ENCODE measurements around the gene WBP2NL. TPM values are rescaled to one million over a fixed set of nuclear protein-coding genes. Genes with fewer than 3 reads are reported as not detected.
"Not testable (repeated sequence)": the region's sequence is repeated elsewhere in the genome, so short reads cannot be mapped to it uniquely, and the experiment has no call there.

WBP2NL gene, protein sequence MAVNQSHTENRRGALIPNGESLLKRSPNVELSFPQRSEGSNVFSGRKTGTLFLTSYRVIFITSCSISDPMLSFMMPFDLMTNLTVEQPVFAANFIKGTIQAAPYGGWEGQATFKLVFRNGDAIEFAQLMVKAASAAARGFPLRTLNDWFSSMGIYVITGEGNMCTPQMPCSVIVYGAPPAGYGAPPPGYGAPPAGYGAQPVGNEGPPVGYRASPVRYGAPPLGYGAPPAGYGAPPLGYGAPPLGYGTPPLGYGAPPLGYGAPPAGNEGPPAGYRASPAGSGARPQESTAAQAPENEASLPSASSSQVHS
- 1 to 10 TPM; 1.5 to 1.6 TPM for total RNA-seq

DNA sequence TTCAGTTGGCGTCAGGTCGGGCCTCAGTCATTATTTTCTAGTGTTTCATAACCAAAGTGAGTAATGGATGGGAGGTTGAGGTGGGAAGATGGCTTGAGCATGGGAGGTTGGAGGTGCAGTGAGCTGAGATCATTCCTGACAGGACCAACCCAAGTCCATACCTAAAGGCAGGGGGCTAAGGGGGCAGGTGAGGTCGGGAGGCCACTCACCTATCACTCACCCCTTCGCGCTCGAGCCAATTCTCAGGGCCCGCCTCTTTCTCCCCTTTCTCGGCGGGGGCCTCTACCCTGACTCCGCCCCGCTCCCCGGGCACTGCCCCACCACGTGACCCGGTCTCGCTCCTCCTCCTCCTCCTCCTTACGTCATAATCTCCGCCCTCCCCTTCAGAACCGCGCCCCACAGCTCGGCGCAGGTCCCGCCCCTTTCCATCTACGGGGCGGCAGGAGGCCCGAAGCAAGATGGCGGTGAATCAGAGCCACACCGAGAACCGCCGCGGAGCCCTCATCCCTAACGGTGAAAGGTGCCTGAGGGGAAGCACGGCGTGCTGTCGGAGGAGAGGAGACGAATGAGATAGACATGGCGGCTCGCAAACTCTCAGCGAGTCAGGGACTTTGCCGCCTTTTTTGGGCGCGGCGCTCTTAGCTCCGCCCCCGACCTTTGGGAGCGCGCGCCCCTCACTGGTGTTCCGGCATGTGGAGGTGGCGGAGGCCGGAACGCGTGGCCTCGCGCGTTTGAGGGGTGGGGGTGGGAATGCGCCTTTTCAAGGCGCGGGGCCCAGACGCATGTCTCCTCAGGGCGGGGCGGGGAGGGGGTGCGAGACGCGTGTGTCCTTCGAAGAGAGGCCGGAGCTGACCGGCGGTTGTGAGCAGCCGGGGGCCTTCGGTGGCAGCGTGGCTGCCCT is at the start of gene WBP2NL:
TSS of gene WBP2NL (plus strand) at position 428 of the 901 bp plus-strand sequence. CDS start at position 459, 31 bp downstream.
- Mint-ChIP-seq H3K27ac (peak within 1 kb of the TSS; percentile 95), H3K27me3 (peaks cover 8% of the 10 kb centered on the region), H3K4me1 (peaks cover 21% of the 10 kb centered on the region), H3K36me3 (ENCODE audit: low read depth) (peaks cover 8% of the 10 kb centered on the region), H3K4me3 (peak within 1 kb of the TSS; percentile 88), H3K9me3 (peaks cover 12% of the 10 kb centered on the region)
- ChIA-PET POLR2A (no interaction called here), CTCF (interaction anchor here (0.6 to 1.4 kb wide), 4 partner anchors 15 to 386 kb away, joined by 3 to 4 read pairs (median 4); partner anchors contain the start of gene CENPM)
- DNase-seq = peak; percentile 86

DNA sequence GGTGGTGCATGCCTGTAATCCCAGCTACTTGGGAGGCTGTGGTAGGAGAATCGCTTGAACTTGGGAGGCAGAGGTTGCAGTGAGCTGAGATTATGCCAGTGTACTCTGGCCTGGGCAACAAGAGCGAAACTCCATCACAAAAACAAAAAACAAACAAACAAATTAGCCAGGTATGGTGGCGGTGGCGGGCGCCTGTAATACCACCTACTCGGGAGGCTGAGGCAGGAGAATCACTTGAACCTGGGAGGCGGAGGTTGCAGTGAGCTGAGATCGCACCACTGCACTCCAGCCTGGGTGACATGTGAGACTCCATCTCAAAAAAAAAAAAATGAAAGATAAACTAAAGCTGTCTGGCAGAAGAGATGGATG is 49.7 kb upstream of the WBP2NL start:
- peaks cover 15% of the 10 kb centered on the region for H3K36me3 Mint-ChIP-seq (ENCODE audit: low read depth)

DNA sequence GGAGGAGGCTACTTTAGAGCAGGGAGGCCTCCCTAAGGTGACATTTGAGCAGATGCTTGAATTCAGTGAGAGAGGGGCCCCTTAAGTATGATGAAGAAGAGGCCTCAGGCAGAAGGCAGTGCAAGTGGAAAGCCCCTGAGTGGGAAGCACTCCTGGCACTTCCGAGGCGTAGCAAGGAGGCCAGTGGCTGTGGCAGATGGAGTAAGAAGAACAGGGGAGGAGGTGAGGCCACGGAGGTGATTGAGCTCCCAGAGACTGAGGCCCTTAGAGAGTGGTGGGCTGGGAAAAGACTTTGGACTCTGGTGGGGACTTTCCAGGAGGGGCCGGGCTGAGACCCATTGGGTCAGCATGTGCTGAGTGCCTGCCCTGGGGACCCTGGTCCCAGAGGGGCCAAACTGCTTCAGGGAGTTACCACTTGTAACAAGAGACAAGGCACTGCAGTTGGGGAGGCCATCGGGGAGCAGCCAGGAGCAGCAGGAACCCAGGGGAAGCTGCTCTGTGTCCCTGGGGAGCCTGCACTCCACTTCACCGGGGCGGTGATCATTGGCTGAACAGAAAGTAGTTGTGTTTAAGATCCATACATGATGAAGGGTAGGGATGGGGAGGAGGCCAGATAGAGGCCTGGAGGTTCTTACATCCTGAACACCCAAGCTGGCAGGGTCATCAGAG is 49.2 kb upstream of the WBP2NL start:
- Mint-ChIP-seq H3K27me3 (no peaks in the 10 kb centered on the region), H3K9me3 (no peaks in the 10 kb centered on the region), H3K27ac (peak overlapping the region; percentile 70), H3K4me3 (no peak overlapping the region), H3K36me3 (ENCODE audit: low read depth) (peaks cover 14% of the 10 kb centered on the region), H3K4me1 (peaks cover 31% of the 10 kb centered on the region)
- ChIA-PET POLR2A (interaction anchor here (0.6 kb wide), 1 partner anchor 329 kb away, joined by 3 read pairs; the partner anchor contains the start of gene DESI1), CTCF (interaction anchor here (0.5 to 1.7 kb wide), 5 partner anchors 9 to 486 kb away, joined by 3 to 5 read pairs (median 4); no protein-coding TSS in a partner anchor)
- DNase-seq = no peak

More for the DNA sequence above, 49.7 kb upstream of the WBP2NL start:
- ChIA-PET CTCF (interaction anchor here (0.6 to 1.4 kb wide), 5 partner anchors 9 to 781 kb away, joined by 3 to 5 read pairs (median 3); no protein-coding TSS in a partner anchor), POLR2A (interaction anchor here (0.6 kb wide), 1 partner anchor 328 kb away, joined by 3 read pairs; the partner anchor contains the start of gene DESI1)
- not testable (repeated sequence) for DNase-seq, H3K9me3 Mint-ChIP-seq, H3K4me3 Mint-ChIP-seq, H3K27me3 Mint-ChIP-seq, H3K27ac Mint-ChIP-seq
- peaks cover 34% of the 10 kb centered on the region for H3K4me1 Mint-ChIP-seq

DNA sequence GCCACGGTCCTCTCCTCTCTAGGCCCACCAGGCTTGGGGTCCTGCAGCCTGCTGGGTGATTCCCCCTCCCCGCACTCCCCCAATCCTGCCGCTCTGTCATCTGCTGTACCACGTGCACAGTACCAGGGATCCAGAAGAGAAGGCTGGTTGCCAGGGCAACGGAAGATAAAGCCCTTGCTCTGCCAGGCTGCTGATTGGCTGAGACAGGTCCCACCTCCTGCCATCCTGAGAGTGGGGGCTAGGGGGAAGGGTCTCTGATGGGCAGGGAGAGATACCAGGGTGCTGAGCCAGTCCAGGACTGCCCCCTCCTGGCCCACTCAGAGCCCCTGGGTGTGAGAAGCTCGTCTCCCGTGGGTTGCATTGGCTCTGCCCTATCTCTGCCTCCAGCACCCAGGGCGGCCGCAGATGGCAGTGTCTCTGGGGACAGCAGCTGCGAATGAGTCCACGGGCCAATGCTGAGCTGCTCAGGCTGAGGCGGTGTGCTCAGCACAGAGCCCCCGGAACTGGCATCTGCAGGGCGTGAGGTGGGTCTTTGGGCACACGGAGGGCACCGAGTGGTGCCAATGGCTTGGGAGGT is 46.6 kb upstream of the WBP2NL start, which contains the start of gene SMIM45:
TSS of gene SMIM45 (plus strand) at position 253 of the 577 bp plus-strand sequence.
- DNase-seq = no peak
- POLR2A ChIA-PET = no interaction called here
- CTCF ChIA-PET = interaction anchor here (0.5 to 1.6 kb wide), 4 partner anchors 11 to 674 kb away, joined by 3 to 7 read pairs (median 4); no protein-coding TSS in a partner anchor
- Mint-ChIP-seq H3K27ac (no peak within 1 kb of the TSS), H3K4me1 (peaks cover 19% of the 10 kb centered on the region), H3K4me3 (no peak within 1 kb of the TSS), H3K27me3 (no peaks in the 10 kb centered on the region), H3K36me3 (ENCODE audit: low read depth) (no peaks in the 10 kb centered on the region), H3K9me3 (no peaks in the 10 kb centered on the region)

DNA sequence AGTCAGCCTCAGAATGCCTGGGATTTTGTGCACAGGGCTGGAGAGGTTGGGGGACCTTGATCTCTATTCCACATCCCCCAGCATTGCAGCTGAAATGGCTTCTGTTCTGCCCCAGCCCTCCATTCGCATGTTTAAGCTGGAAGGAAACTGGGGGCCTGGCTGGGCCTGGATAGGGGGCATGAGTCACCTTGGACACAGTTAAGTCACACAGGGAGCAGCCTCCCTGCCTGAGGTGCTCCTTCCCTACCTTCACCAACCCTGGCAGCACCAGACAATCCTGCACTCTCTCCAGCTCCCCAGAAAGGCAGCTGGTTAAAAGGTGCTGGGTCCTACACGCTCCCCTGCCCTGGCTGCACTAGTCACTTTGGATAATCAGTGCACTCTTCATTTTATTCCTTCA is 45.9 kb upstream of the WBP2NL start:
- no peaks in the 10 kb centered on the region for H3K36me3 Mint-ChIP-seq (ENCODE audit: low read depth)
- no peaks in the 10 kb centered on the region for H3K9me3 Mint-ChIP-seq
- H3K4me3 Mint-ChIP-seq = no peak overlapping the region
- no peak overlapping the region for H3K27ac Mint-ChIP-seq
- no peak for DNase-seq
- H3K4me1 Mint-ChIP-seq = peaks cover 15% of the 10 kb centered on the region
- ChIA-PET POLR2A (no interaction called here), CTCF (interaction anchor here (0.8 to 1.6 kb wide), 2 partner anchors 11 to 368 kb away, joined by 3 to 7 read pairs; no protein-coding TSS in a partner anchor)
- no peaks in the 10 kb centered on the region for H3K27me3 Mint-ChIP-seq

DNA sequence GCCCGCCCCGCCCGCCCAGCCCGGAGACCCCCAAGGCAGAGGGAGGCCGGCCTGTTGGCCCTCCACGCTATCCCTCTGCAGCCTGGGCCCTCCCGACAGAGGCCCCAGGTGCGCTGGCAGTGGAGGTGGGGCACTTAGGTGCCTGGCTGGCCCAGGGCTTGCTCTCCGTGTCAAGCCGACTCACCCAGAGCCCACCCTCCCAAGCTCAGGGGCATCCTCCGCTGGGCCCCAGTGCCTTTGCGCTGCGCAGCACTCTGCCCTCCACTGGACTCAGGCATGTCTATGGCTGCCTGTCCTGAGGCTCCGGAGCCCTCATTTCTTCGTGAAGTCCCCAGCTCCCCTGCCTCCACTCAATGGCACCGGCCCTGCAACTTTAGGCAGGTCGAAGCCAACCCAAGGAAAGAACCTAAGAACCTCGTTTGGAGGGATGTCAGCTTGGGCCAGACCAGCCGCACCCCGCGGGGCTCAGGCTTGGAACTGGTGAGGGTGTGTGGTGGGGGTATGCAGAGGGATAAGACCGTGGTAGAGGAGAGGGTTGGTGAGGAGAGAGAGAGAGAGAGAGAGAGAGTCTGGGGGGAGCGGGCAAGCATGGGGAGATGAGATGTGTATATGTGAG is 40.5 kb upstream of the WBP2NL start:
- H3K27me3 Mint-ChIP-seq = no peaks in the 10 kb centered on the region
- H3K9me3 Mint-ChIP-seq = no peaks in the 10 kb centered on the region
- ChIA-PET CTCF (interaction anchor here (0.6 to 1.3 kb wide), 8 partner anchors 9 to 506 kb away, joined by 3 to 6 read pairs (median 4); partner anchors contain the start of gene CENPM), POLR2A (no interaction called here)
- no peaks in the 10 kb centered on the region for H3K36me3 Mint-ChIP-seq (ENCODE audit: low read depth)
- H3K4me3 Mint-ChIP-seq = no peak overlapping the region
- H3K27ac Mint-ChIP-seq = no peak overlapping the region
- H3K4me1 Mint-ChIP-seq = peaks cover 3% of the 10 kb centered on the region
- DNase-seq = no peak

DNA sequence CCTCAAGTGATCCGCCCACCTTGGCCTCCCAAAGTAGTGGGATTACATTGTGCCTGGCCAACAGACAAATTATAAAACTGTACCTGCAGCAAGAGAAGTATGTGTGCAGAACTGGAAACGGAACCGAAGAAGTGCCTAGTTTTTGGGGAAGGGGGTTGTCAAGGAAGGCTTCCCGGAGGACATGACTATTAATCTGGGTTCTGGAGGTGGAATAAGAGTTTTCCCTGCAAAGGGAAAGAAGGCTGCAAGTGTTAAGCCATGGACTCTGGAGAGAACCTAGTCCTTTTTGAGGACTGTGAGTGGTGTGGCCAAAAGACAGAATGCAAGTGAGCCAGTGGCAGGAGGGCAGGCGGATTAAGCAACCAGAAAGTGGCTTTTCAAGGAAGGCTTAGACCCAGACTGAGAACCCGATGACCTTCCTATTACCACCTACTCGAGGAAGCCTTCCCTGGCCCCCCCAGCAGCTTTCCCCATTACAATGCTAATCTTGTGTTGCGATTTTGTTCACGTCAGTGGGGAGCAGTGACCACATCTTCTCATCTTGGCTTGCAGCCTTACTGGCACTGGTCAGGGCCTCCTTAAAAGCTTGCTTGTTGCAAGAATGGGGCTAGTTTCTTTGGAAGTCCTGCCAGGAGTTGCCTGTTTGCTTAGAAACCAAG is 35.0 kb upstream of the WBP2NL start:
- DNase-seq = no peak
- H3K27me3 Mint-ChIP-seq = no peaks in the 10 kb centered on the region
- ChIA-PET POLR2A (no interaction called here), CTCF (interaction anchor here (1.0 to 1.9 kb wide), 3 partner anchors 127 to 480 kb away, joined by 3 to 5 read pairs (median 4); partner anchors contain the start of gene NDUFA6)
- H3K27ac Mint-ChIP-seq = no peak overlapping the region
- H3K4me1 Mint-ChIP-seq = peaks cover 5% of the 10 kb centered on the region
- no peak overlapping the region for H3K4me3 Mint-ChIP-seq
- H3K36me3 Mint-ChIP-seq (ENCODE audit: low read depth) = no peaks in the 10 kb centered on the region
- no peaks in the 10 kb centered on the region for H3K9me3 Mint-ChIP-seq

DNA sequence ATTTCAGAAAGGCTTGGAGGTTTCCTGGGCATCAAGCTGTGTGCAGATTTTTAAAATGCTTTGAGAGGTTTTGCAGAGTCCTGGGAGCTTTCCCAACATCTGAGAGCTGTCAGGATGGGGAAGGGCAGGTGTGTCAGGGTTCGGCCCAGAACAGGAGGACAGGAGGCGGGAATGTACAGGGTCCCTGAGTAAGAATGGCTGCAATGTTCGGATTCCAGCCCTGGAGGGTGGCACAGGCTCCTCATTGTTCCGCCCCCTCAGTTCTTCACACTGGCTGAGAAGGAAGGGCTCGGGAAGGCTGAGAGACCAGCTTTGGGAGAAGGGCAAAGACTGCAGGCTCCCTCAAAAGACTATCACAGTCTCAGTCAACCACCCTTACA is 34.5 kb upstream of the WBP2NL start:
- ChIA-PET CTCF (interaction anchor here (1.9 kb wide), 1 partner anchor 480 kb away, joined by 5 read pairs; no protein-coding TSS in a partner anchor), POLR2A (no interaction called here)
- Mint-ChIP-seq H3K9me3 (no peaks in the 10 kb centered on the region), H3K27ac (no peak overlapping the region), H3K4me3 (no peak overlapping the region), H3K36me3 (ENCODE audit: low read depth) (no peaks in the 10 kb centered on the region), H3K4me1 (peaks cover 5% of the 10 kb centered on the region), H3K27me3 (no peaks in the 10 kb centered on the region)
- no peak for DNase-seq

DNA sequence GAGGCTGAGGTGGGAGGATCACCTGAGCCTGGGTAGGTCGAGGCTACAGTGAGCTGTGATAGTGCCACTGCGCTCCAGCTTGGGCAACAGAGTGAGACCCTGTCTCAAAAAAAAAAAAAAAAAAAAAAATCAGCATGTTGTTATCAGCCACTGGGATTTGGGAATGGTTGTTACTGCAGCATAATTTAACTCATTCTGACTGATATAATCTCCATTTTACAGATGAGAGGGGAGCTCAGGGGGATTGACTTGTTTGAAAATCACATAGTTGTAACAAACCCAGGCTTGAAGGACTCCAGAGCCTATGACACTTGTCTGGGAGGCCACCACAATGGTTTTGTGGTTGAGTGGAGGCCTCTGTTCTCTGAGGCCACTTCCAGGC is 32.4 kb upstream of the WBP2NL start:
- CTCF ChIA-PET = interaction anchor here (0.6 to 1.7 kb wide), 12 partner anchors 8 to 564 kb away, joined by 3 to 6 read pairs (median 3); partner anchors contain the start of gene CENPM
- no peak overlapping the region for H3K4me3 Mint-ChIP-seq
- H3K36me3 Mint-ChIP-seq (ENCODE audit: low read depth) = no peaks in the 10 kb centered on the region
- POLR2A ChIA-PET = no interaction called here
- no peak overlapping the region for H3K27ac Mint-ChIP-seq
- H3K4me1 Mint-ChIP-seq = peaks cover 5% of the 10 kb centered on the region
- H3K27me3 Mint-ChIP-seq = no peaks in the 10 kb centered on the region
- no peak for DNase-seq
- no peaks in the 10 kb centered on the region for H3K9me3 Mint-ChIP-seq

DNA sequence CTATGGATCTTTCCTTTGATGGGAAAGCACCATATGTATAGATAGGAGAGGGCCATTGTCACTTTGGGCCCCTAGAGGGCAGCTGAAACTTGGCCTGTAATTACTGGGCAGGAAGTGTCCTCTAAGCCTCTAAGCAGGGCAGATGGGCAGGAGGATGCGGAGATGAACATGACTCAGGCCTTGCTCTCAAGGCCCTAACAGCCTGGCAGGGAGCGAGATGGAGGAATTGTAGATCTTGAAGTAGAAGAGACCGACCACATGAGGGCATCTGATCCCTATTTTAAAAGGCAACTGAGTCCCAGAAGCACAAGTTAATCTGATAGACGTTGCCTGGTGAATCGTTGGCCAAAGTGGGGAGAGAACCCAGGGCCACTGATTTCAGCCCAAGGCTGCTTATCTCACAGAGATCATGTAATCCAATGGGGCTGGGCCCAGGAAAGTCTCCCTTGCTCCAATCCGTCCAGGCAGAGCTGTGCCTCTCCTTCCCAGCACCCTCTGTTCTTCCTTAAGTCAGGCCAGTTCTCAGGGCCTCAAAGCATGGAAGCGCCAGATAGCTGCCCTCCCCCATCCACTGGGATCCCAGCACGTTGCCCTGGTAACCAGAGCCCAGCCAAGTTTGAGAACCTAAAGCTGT is 31.9 kb upstream of the WBP2NL start:
- ChIA-PET CTCF (interaction anchor here (0.6 to 1.7 kb wide), 12 partner anchors 9 to 564 kb away, joined by 3 to 6 read pairs (median 3); partner anchors contain the start of gene CENPM), POLR2A (interaction anchor here (0.7 kb wide), 1 partner anchor 350 kb away, joined by 5 read pairs; no protein-coding TSS in a partner anchor)
- DNase-seq = peak; percentile 65
- no peak overlapping the region for H3K27ac Mint-ChIP-seq
- no peaks in the 10 kb centered on the region for H3K36me3 Mint-ChIP-seq (ENCODE audit: low read depth)
- H3K4me1 Mint-ChIP-seq = peaks cover 5% of the 10 kb centered on the region
- no peaks in the 10 kb centered on the region for H3K27me3 Mint-ChIP-seq
- H3K4me3 Mint-ChIP-seq = no peak overlapping the region
- H3K9me3 Mint-ChIP-seq = no peaks in the 10 kb centered on the region

DNA sequence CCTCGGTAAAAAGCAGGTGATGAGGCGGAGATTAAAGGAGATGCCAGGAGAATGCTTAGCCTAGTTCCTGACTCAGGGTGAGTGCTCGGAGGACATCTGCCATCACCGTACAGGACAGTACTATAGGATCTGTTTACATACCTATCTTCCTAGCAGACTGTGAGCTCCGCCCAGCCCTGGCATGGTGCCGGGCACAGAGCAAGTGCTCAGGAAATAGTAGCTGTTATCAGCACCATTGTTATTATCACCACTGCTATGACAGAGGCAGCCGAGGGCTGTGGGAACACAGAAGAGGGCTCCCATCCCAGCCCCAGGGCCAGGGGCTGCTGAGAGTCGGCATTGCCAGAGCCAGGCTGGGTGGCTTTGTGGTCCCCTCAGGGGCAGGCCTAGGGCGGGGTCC is 30.0 kb upstream of the WBP2NL start:
- POLR2A ChIA-PET = interaction anchor here (0.6 kb wide), 1 partner anchor 476 kb away, joined by 3 read pairs; no protein-coding TSS in a partner anchor
- peaks cover 6% of the 10 kb centered on the region for H3K27me3 Mint-ChIP-seq
- CTCF ChIA-PET = interaction anchor here (1.0 to 1.3 kb wide), 3 partner anchors 9 to 123 kb away, joined by 3 to 4 read pairs (median 4); no protein-coding TSS in a partner anchor
- H3K27ac Mint-ChIP-seq = no peak overlapping the region
- no peaks in the 10 kb centered on the region for H3K36me3 Mint-ChIP-seq (ENCODE audit: low read depth)
- peaks cover 5% of the 10 kb centered on the region for H3K4me1 Mint-ChIP-seq
- H3K9me3 Mint-ChIP-seq = no peaks in the 10 kb centered on the region
- DNase-seq = no peak
- no peak overlapping the region for H3K4me3 Mint-ChIP-seq
